NOMO-1 treated with DMSO at 0.1 percent for 48 hours (cell line): ENCODE measurements around the gene ZNF732.
"Not testable (repeated sequence)": the region's sequence is repeated elsewhere in the genome, so short reads cannot be mapped to it uniquely, and the experiment has no call there.

Experiments
- DNase-seq: peaks from one replicate; lab custom pipeline; 2025; ENCODE audit not compliant: unreplicated experiment; lab: John Stamatoyannopoulos, UW

The ZNF732 gene

GRCh38 chr4:304969-305680, at the start of gene ZNF732:
ZNF732 (minus strand) TSS chr4:305474; CDS start chr4:305310, 164 bp downstream.
- no peak for DNase-seq

DNA sequence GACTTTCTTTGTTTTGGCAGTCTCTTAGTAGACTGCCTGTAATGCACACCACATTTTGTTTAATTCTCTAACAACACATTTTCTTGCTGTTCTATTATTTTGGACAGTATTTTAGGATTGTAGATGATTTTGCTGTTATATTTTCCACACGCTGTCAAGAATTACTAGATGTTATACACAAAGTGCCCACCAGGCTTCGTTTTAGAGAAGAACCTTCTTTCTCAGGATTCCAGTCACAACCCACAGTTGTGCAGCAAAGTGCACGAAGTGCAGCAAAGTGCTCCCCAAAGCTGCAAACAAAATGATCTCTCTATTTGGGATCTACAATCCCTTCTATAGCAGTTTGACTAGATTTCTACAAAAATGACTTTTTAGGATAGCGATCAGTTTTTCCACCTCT, 34.7 kb upstream of the ZNF732 start:
- DNase-seq: no peak

DNA sequence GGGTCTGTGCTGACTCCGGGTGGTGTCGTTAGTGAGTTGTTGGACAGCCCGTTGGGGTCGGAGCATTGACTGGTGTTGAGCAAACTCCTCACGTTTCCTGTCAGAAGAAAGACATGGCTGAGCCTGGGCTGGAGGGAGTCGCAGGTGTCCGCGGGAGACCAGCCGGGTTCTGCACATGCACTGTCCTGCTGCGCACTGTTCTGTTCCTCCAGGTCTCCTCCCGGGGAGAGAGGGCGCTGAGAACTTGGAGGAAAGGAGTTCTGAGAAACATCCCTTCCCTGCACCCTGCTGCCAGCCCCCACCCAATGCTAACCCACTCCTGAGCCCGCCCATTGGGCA, 33.5 kb upstream of the ZNF732 start:
- DNase-seq: no peak

GRCh38 chr4:337932-338758, 32.9 kb upstream of the ZNF732 start:
- no peak for DNase-seq

- DNase-seq: peak; percentile 79
Measured at GRCh38 chr4:337143-337931, 32.1 kb upstream of the ZNF732 start, which contains the start of gene ZNF141. ZNF141 (plus strand) TSS chr4:337814; CDS start chr4:337984, 170 bp downstream.

- DNase-seq: no peak
Measured at GRCh38 chr4:336893-337142, 31.5 kb upstream of the ZNF732 start.

GRCh38 chr4:336099-336892, 31.0 kb upstream of the ZNF732 start:
- no peak for DNase-seq

DNA sequence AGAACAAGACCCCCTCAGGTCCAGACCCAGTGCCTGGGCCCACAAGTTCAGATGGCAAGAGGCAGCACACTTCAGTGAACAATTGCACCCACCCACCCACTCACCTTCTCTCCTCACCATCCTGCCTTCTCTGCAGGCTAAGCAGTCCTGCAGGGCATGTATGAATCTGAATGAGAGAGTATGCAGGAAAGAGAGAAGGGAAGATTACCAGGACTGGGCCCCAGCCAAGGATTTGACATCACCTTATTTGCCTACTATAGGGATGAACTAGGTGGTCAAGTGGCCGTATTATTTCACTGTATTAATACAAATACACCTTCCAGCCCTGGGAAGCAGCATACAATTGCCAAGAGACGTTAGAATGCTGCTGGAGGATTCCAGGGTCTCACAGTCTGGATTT, 30.2 kb upstream of the ZNF732 start:
- no peak for DNase-seq

- no peak for DNase-seq
Measured at GRCh38 chr4:328729-329128, 23.5 kb upstream of the ZNF732 start.

GRCh38 chr4:314296-314903, 9.1 kb upstream of the ZNF732 start:
- DNase-seq: no peak

DNA sequence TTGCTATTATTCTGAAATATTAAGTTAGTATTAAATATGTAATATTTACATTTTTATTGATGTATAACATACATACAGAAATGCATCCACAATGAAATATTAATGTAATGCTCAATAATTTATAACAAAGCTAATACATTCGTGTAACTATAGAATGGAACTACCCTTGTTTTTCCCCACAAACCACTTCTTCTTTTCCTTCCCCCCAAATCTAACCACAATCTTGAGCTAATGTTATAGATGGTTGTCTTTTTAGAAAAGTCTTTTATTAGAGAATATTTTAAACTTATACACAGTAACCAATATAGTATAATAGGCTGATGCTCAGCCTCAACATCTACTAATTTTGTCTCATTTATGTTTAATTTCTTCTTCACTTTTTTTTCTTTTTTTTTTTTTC, 4.5 kb upstream of the ZNF732 start:
- no peak for DNase-seq

- DNase-seq: peak; percentile 62
Measured at GRCh38 chr4:306551-306961, 1.3 kb upstream of the ZNF732 start.

DNA sequence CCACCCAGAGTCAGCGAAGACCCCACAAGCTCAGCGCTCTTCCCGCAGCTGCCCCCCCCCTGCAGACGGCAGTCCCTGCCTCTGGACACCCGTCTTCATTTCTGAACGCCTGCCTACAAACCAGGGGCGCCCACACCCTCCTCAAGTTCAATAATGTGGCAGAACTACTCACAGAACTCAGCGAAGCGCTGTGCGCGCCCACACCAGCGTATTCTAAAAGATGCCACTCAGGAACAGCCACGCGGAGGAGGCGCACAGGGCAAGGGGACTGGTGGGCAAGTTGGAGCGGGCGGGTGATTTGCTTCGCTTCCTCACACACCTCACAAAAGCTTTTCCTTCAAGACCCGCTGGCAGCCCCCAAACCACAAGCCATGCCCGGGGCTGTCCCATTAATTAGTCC, 758 bp downstream of the ZNF732 start:
- DNase-seq: not testable (repeated sequence)

DNA sequence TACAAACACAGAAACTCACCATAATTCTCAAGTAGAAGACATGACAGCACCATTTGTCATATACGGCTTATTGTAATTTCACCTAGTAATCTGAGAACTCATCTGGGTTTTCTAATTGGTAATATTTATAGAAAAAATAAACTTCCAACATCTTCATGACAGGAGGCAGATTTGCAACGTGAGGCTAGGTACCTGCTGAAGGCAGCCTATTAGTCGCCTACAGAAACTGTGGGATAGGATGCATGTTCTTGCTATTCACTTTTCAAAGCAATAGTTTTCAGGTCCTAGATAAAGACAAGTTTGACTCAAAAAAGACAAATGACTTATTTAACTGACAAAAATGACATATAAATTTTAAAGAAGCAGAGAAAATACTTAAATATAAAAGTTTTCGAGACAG, 2.9 kb downstream of the ZNF732 start:
- no peak for DNase-seq

- DNase-seq: no peak
Measured at GRCh38 chr4:294732-295131, 10.5 kb downstream of the ZNF732 start.

DNA sequence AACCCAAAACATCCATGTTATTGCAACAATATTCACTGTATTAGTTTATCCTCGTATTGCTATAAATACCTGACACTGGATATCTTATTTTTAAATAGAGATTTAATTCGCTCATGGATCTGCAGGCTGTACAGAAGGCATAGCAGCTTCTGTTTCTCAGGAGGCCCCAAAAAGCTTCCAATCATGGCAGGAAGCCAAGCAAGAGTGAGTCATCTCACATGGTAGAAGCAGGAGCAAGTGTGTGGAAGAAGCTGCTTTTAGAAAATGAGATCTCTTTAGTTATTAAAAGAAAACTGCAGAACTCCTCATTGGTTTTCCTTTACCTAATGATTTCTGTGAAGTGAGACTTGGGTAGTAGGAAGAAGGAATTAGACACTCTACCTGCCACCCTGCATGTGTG, 16.4 kb downstream of the ZNF732 start:
- no peak for DNase-seq

- no peak for DNase-seq
Measured at GRCh38 chr4:273309-274017, 31.8 kb downstream of the ZNF732 start.

- DNase-seq: no peak
Measured at GRCh38 chr4:271492-272103, 33.7 kb downstream of the ZNF732 start.

GRCh38 chr4:259240-259639, 46.0 kb downstream of the ZNF732 start:
- not testable (repeated sequence) for DNase-seq

GRCh38 chr4:256492-256891, 48.8 kb downstream of the ZNF732 start:
- DNase-seq: no peak
